Adrenal gland (tissue), 12 donors: ENCODE data around the gene P3H2. TPM values are rescaled to one million over a fixed set of nuclear protein-coding genes. Genes with fewer than 3 reads are reported as not detected.
A peak's percentile ranks its signal among the peaks of the same experiment; 100 is the strongest.

Experiments
- DNase-seq, 7 donors: peaks; one replicate each; pipeline ENCODE4 v3.0.0-alpha.2; 2019 to 2020
- H3K27ac ChIP-seq, 5 donors: fragments of 200-600 bp; sonication (generic) in 4 of 5; 1 replicate in 3 of 5; 2 replicates in 2 of 5; pipeline versions ENCODE4 v1.5.1 to v1.8.0; 2016 to 2020; ENCODE audit warnings: mild to moderate bottlenecking in 1 of 5
- H3K27me3 ChIP-seq: fragments of 200-600 bp; 2 replicates; pipeline ENCODE4 v1.8.0; 2021
- H3K36me3 ChIP-seq, 2 donors: fragments of 200-600 bp; replicated peaks in 1 of 2; 1 replicate in 1 of 2; 2 replicates in 1 of 2; pipeline versions ENCODE4 v1.5.1 to v1.8.0; 2018 to 2022
- H3K4me1 ChIP-seq, 2 donors: fragments of 200-600 bp; replicated peaks in 1 of 2; 1 replicate in 1 of 2; 2 replicates in 1 of 2; pipeline versions ENCODE4 v1.5.1 to v1.8.0; 2018 to 2021
- H3K4me3 ChIP-seq, 4 donors: fragments of 200-600 bp; sonication (generic) in 3 of 4; one replicate each; pipeline ENCODE4 v1.5.1; 2016 to 2018
- H3K9me3 ChIP-seq, 3 donors: fragments of 200-600 bp; sonication (generic) in 1 of 3; replicated peaks in 1 of 3; 1 replicate in 2 of 3; 2 replicates in 1 of 3; pipeline versions ENCODE4 v1.5.1 to v1.8.0; 2016 to 2021
- CTCF ChIP-seq, 6 experiments: fragments of 450-650 bp in 4 of 6; fragments of 200-600 bp in 2 of 6; sonication (generic) in 1 of 6; IDR thresholded peaks; 1 replicate in 5 of 6; 2 replicates in 1 of 6; pipeline versions ENCODE4 v1.5.1 to v1.8.0; 2016 to 2021; ENCODE audit warnings: antibody characterized with exemption in 6 of 6, mild to moderate bottlenecking in 2 of 6, moderate library complexity in 1 of 6
- POLR2A ChIP-seq, 2 donors: fragments of 450-650 bp; IDR thresholded peaks; one replicate each; pipeline ENCODE4 v1.6.1; 2017; ENCODE audit warnings: antibody characterized with exemption in 2 of 2, mild to moderate bottlenecking in 2 of 2, moderate library complexity in 1 of 2
- WGBS, 4 donors: extraction: QIAGEN DNeasy Blood & Tissue Kit in 2 of 4; methylation state at CpG; one replicate each; pipeline versions ENCODE4 v1.1.5 to v1.1.7; 2013 to 2017; 5-methylcytosine and 5-hydroxymethylcytosine counted together
- intact Hi-C, 2 donors: fragments of 100-400 bp; cut with DNase I; formaldehyde crosslinking; loops; one replicate each; pipeline versions ENCODE4 v1.14.1 to v1.15.0; 2022 to 2023
- polyA plus RNA-seq, 3 donors: library from polyadenylated mRNA; stranded (reverse); fragments of 200-250 nt in 2 of 3; fragments of 350-450 nt in 1 of 3; fragmentation: Illumina TruSeq in 1 of 3; extraction: RNeasy Lipid Tissue Mini Kit (QIAGEN cat#74804) in 1 of 3; gene quantifications; one replicate each; pipeline ENCODE4 v1.2.3, GENCODE V29; 2013 to 2014
- total RNA-seq, 9 donors: library from RNA; depleted of rRNA in 4 of 9; stranded (reverse); fragments of >200 nt in 4 of 9; fragments of 120-200 nt in 1 of 9; fragmentation: NEBNext Ultra II Directional in 1 of 9; extraction: Animal tissue kit (Norgen Biotek cat#: 25700) in 1 of 9; gene quantifications; one replicate each; pipeline versions ENCODE4 v1.1.0 to v1.2.4, GENCODE V29; 2013 to 2023
- donor health status: healthy with polysubstance abuse.
- donor health status: Bipolar disorder and iron deficiency.
- donor health status: DM: yes; HTN: yes; CAD: no.
- donor health status: DM: no; HTN: no; CAD: no.
- donor health status: DM: no; HTN: no; CAD: no.
- donor health status: DM: yes; HTN: yes; CAD: no.

P3H2 gene
- total and polyA plus RNA-seq, 12 donors, result 22.8 to 175 (median 88.1) TPM

GRCh38 chr3:190042558-190042957 is 78.1 kb downstream of the P3H2 start:
- H3K27me3 ChIP-seq, result no peaks in the 10 kb centered on the region
- intact Hi-C loops, result no loop called here
- H3K4me3 ChIP-seq, result no peak overlapping the region
- H3K9me3 ChIP-seq, result no peaks in the 10 kb centered on the region
- H3K36me3 ChIP-seq, result no peaks in the 10 kb centered on the region
- TF ChIP-seq CTCF (IDR thresholded peaks at IDR 0.05) (no peak), POLR2A (IDR thresholded peaks at IDR 0.05) (no peak)
- 52 to 62% (median 61%) methylated on average over 2 of the region's 2 CpGs for WGBS, 4 donors
- H3K4me1 ChIP-seq, result peaks cover 5 to 44% of the 10 kb centered on the region in 2 donors
- no peak overlapping the region for H3K27ac ChIP-seq
- DNase-seq, result no peak

GRCh38 chr3:190041333-190042041 is 79.2 kb downstream of the P3H2 start:
- intact Hi-C loops, result no loop called here
- TF ChIP-seq POLR2A (IDR thresholded peaks at IDR 0.05), result no peak
- no peak for TF ChIP-seq CTCF (IDR thresholded peaks at IDR 0.05)
- Histone ChIP-seq H3K27ac (no peak overlapping the region), H3K9me3 (no peaks in the 10 kb centered on the region), H3K27me3 (no peaks in the 10 kb centered on the region), H3K4me1 (peaks cover 5 to 55% of the 10 kb centered on the region in 2 donors), H3K4me3 (no peak overlapping the region), H3K36me3 (no peaks in the 10 kb centered on the region)
- DNase-seq, result no peak
- 39 to 63% (median 51%) methylated on average over 3 of the region's 3 CpGs for WGBS, 4 donors

- DNase-seq, result no peak
- no peaks in the 10 kb centered on the region for H3K9me3 ChIP-seq
- H3K27me3 ChIP-seq, result no peaks in the 10 kb centered on the region
- no peak overlapping the region for H3K27ac ChIP-seq
- no peak overlapping the region for H3K4me3 ChIP-seq
- H3K36me3 ChIP-seq, result no peaks in the 10 kb centered on the region
- TF ChIP-seq CTCF (IDR thresholded peaks at IDR 0.05), result no peak
- TF ChIP-seq POLR2A (IDR thresholded peaks at IDR 0.05), result no peak
- H3K4me1 ChIP-seq, result peaks cover 5 to 56% of the 10 kb centered on the region in 2 donors
- 74 to 87% (median 84%) methylated on average over 5 of the region's 5 CpGs for WGBS, 4 donors
- intact Hi-C loops, result no loop called here
These were observed 80.6 kb downstream of the P3H2 start for GRCh38 chr3:190040145-190040544.

- peak; percentile 74 to 92 (median 89) for DNase-seq
- peaks cover 5 to 44% of the 10 kb centered on the region in 2 donors for H3K4me1 ChIP-seq
- WGBS, 4 donors, result 43 to 55% (median 48%) methylated on average over 6 of the region's 6 CpGs
- H3K36me3 ChIP-seq, result no peaks in the 10 kb centered on the region
- peak overlapping the region in 2 of 5 donors; percentile 34 to 48 for H3K27ac ChIP-seq
- intact Hi-C loops, result no loop called here
- no peaks in the 10 kb centered on the region for H3K9me3 ChIP-seq
- no peaks in the 10 kb centered on the region for H3K27me3 ChIP-seq
- TF ChIP-seq CTCF (IDR thresholded peaks at IDR 0.05) (no peak), POLR2A (IDR thresholded peaks at IDR 0.05) (peak in 1 of 2 donors; percentile 36)
- no peak overlapping the region for H3K4me3 ChIP-seq
These were observed 82.4 kb downstream of the P3H2 start for GRCh38 chr3:190038050-190038933.
